GM21717 (cell line): ENCODE data around the gene CFAP77.
"Not testable (repeated sequence)": the region's sequence is repeated elsewhere in the genome, so short reads cannot be mapped to it uniquely, and the experiment has no call there.

Experiments used
- ATAC-seq: cut with Tn5 transposase; IDR thresholded peaks from one replicate; pipeline ENCODE4 v1.9.1; 2021; ENCODE audit warnings: mild to moderate bottlenecking, moderate library complexity; ENCODE audit not compliant: unreplicated experiment

CFAP77 gene

GRCh38 chr9:132409828-132410528 lies at the start of gene CFAP77:
TSS of gene CFAP77 (plus strand) at chr9:132410211. CDS start at chr9:132410272, 61 bp downstream.
- no peak for ATAC-seq

DNA sequence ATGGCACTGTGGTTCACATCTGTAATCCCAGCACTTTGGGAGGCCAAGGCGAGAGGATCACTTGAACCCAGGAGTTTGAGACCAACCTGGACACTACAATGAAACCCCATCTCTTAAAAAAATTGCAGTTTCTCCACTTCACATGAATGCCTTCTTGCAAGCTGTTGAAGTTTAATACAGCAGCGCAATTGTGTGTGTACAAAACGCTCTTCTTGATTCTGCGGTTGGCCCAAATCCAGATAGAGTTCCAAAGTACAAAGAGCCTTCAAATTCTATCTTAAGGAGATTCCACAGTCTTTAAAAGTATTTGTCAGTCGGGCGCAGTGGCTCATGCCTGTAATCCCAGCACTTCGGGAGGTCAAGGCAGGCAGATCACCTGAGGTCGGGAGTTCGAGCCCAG lies 45.9 kb upstream of the CFAP77 start:
- no peak for ATAC-seq

- ATAC-seq = no peak
These were observed 44.0 kb upstream of the CFAP77 start for GRCh38 chr9:132365986-132366385.

- no peak for ATAC-seq
These were observed 43.5 kb upstream of the CFAP77 start for GRCh38 chr9:132366481-132366880.

DNA sequence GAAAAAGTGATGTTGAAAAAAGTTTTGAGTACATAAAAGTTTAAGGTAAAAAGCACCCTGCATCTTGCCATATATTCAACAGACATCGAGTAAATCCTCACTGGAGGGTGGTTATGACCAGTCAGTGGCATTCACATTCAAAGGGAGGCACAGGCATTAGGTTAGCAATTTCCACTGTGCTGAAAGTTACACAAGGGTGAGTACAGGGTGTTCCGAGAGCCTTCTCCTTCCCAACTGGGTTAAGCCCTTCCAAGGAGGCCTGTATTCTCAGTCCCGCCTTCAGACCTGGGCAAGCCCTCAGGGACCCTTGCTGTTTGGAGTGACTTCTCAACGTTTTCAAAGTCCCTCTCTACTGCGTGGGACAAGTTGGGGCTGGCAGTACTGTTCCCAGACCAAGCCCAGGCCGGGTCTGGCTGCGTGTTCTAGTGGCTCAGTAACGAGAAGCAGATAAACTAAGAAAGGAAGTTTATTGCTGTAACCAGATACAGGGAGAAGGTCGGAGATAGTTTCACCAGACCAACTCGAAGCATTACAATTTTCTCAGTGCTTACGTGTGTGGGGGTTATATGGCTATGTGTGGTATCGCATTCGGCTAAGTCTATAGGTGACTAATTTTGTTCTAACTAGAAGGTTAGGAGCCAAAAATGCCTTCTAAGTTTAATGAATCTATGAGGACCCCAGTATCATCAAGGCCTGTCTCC lies 42.2 kb upstream of the CFAP77 start:
- ATAC-seq = no peak

GRCh38 chr9:132369421-132369820 lies 40.6 kb upstream of the CFAP77 start:
- ATAC-seq = no peak

DNA sequence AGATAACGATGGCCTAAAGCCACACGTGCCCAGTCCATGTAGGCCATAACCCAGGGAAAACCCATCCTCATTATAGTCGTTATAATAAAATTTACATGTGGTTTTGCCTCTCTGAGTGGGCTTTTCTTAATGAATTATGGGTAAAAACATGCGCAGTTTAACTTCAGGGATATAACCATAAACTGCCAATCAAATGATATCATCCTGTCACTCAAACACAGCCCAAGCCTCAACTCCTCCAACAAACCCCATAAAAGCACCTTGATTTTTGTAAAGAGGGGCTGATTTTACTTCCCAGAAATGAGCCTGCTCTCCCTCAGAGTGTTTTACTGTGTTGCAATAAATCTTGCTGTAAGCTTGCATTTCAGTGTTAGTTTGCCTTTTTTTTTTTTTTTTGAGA lies 39.4 kb upstream of the CFAP77 start:
- no peak for ATAC-seq

DNA sequence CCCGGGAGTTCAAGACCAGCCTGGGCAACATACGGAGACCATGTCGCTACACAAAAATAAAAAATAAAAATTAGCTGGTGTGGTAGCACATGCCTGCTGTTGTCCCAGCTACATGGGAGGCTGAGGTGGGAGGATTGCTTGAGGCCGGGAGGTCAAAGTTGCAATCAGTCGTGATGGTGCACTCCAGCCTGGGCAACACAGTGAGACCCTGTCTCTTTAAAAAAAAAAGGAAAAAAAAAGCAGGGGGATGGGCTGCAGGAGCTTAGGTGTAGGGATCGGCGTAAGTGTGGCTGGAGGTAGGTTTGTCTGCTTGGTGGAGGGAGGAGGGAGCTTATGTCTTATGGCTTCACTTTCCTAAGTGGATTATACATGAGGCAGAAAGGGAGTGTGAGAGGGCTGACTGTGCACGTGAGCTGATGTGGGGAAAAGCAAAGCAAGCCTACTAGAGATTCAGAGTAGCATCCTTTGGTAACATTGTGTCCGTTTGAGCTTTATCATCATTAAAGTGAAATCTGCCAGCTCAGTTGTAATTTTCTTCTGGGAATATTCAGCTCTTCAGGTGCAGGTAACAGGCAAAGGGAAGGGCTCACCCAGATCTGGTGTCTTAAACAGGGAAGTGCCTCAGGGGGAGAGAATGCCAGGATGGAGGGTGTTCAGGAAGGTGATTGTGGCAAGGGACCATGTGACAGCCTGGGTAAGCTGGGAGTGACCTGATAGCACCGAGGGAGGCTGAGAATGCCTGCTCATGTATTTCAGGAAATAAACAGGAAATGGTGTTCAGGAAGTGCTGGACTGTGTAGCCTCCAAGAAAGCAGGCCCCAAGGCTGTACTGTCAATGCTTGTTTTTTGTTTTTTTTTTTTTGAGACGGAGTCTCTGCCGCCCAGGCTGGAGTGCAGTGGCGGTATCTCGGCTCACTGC lies 37.6 kb upstream of the CFAP77 start:
- ATAC-seq = no peak

DNA sequence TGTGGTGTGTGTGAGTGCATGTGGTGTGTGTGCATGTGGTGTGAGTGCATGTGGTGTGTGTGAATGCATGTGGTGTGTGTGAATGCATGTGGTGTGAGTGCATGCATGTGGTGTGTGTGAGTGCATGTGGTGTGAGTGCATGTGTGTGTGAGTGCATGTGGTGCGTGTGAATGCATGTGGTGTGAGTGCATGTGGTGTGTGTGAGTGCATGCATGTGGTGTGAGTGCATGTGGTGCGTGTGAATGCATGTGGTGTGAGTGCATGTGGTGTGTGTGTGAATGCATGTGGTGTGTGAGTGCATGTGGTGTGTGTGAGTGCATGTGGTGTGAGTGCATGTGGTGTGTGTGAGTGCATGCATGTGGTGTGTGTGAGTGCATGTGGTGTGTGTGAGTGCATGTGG lies 32.2 kb upstream of the CFAP77 start:
- not testable (repeated sequence) for ATAC-seq

- not testable (repeated sequence) for ATAC-seq
These were observed 31.6 kb upstream of the CFAP77 start for GRCh38 chr9:132378416-132378815.

- peak; percentile 51 for ATAC-seq
These were observed 28.0 kb upstream of the CFAP77 start for GRCh38 chr9:132381966-132382541.

DNA sequence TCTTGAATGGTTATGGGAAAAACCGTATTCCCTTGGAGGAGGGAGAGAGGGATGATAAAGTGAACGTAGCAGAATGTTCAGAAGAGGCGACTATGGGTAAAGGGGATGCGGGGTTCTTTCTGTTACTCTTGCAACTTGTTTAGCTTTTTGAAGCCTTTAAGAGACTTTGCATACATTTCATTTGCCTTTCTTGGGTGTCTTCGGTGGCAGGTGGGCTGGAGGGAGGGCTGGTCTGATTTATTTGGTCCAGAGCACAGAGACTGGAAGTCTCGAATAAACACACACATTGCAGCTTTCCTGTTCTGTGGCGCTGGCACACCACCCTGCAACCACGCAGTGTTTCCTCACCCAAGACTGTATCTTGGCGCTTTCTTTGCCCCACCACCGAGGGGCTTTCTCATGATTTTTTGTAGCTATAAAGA lies 26.5 kb upstream of the CFAP77 start:
- no peak for ATAC-seq

GRCh38 chr9:132384376-132384775 lies 25.6 kb upstream of the CFAP77 start:
- ATAC-seq = peak; percentile 38

DNA sequence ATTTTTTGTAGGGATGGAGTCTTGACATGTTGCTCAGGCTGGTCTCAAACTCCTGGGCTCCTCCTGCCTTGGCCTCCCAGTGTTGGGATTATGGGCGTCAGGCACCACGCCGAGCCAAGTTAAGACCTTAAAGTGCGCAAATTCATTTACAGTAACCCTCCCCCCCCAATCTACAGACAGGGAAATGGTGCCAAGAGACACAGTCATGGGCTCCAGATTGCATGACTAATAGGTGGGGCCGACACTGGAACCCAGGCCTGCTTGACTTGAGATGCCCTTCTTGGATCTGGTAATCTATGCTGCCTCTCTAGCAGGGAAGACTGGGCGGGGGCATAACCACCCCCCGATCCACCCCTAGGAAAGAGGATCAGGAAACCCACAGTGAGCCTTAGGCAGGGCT lies 22.9 kb upstream of the CFAP77 start:
- ATAC-seq = no peak

- ATAC-seq = no peak
These were observed 19.0 kb upstream of the CFAP77 start for GRCh38 chr9:132390966-132391365.

- ATAC-seq = no peak
These were observed 18.6 kb upstream of the CFAP77 start for GRCh38 chr9:132391449-132391848.

DNA sequence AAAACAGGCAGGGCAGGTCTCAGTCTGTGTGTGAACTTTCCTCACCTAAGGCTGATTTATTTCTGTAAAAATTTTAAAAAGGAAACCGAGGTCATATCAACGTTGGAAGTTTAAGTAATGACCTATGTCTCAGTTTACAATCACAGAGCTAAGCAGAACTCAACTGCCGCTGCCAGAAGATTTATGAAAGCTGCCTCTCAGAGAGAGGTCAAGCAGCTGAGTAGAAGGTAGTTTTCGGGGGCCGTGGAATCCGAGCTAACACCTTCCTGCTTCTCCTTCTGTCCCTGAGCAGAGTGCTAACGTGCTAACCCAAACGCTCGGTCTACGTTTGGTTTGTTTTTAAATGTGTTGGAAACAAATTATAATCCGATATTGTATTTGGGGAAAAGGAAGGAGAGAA lies 14.5 kb upstream of the CFAP77 start:
- no peak for ATAC-seq

- no peak for ATAC-seq
These were observed 8.2 kb upstream of the CFAP77 start for GRCh38 chr9:132401824-132402223.

GRCh38 chr9:132404228-132404881 lies 5.7 kb upstream of the CFAP77 start:
- no peak for ATAC-seq

DNA sequence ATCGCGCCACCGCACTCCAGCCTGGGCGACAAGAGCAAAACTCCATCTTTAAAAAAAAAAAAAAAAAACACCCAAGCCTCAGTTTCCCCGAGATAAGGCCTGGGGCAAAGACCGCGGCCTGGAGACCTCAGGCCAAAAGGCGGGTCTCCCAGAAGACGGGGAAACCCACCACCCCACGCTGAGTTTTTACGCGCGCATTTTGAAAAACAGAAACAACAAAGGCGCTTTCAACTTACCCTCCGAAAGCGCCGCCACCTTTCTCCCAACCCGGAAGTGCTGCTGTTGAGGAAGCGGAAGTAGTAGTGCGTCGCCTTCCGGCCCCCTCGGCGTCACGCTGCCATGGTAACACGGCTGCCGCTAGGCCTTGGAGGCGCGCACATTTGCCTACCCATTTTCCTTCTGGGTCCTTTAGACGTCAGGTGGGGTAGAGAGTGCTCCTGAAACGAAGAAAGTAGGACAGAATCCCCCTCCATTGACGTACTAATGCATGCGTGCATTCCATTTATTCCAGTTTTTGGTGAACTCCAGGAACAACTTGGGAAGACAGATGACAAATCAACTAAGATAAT lies 3.4 kb upstream of the CFAP77 start, which contains the start of gene TTF1:
Gene TTF1 (minus strand): TSS at position 287 of the 569 bp plus-strand sequence. CDS start 4,019 bp downstream, outside the sequence.
- peak; percentile 78 for ATAC-seq
